Endodermal cell (in vitro differentiated cells): ENCODE results near the gene PPDPF. TPM values are rescaled to one million over a fixed set of nuclear protein-coding genes. Genes with fewer than 3 reads are reported as not detected.

Experiments used
- DNase-seq: peaks from one replicate; pipeline ENCODE4 v3.0.0-alpha.2; 2017
- H3K27ac ChIP-seq: 2 replicates; pipeline ENCODE4 v1.5.1; 2013; ENCODE audit warnings: mild to moderate bottlenecking, low read depth, low read length, moderate library complexity
- H3K27me3 ChIP-seq: 2 replicates; pipeline ENCODE4 v1.6.1; 2013; ENCODE audit warnings: mild to moderate bottlenecking, low read length, moderate library complexity; ENCODE audit not compliant: insufficient read depth, control insufficient read depth, poor library complexity, severe bottlenecking
- H3K36me3 ChIP-seq: 2 replicates; pipeline ENCODE4 v1.7.0; 2013; ENCODE audit warnings: mild to moderate bottlenecking, low read length, moderate library complexity; ENCODE audit not compliant: control insufficient read depth, insufficient read depth
- H3K4me1 ChIP-seq: one replicate; pipeline ENCODE4 v1.7.0; 2013; ENCODE audit warnings: low read length; ENCODE audit not compliant: control insufficient read depth, insufficient read depth
- H3K4me3 ChIP-seq: 2 replicates; pipeline ENCODE4 v1.5.1; 2013; ENCODE audit warnings: mild to moderate bottlenecking, low read length, moderate library complexity
- H3K9ac ChIP-seq: 2 replicates; pipeline ENCODE4 v1.6.1; 2013; ENCODE audit warnings: mild to moderate bottlenecking, low read length, moderate library complexity; ENCODE audit not compliant: poor library complexity, severe bottlenecking; ENCODE audit errors: extremely low read depth
- H3K9me3 ChIP-seq: 2 replicates; pipeline ENCODE4 v1.6.1; 2013; ENCODE audit warnings: mild to moderate bottlenecking, low read length, moderate library complexity; ENCODE audit not compliant: control insufficient read depth
- H3K27ac Mint-ChIP-seq: 2 replicates; pipeline ENCODE4 v1.8.0; 2020; ENCODE audit warnings: mixed read lengths
- H3K27me3 Mint-ChIP-seq: 2 replicates; pipeline ENCODE4 v1.8.0; 2021; ENCODE audit warnings: mild to moderate bottlenecking, mixed read lengths; ENCODE audit not compliant: insufficient read depth
- H3K36me3 Mint-ChIP-seq: 2 replicates; pipeline ENCODE4 v1.8.0; 2020; ENCODE audit warnings: low read depth, mixed read lengths
- H3K4me1 Mint-ChIP-seq: 2 replicates; pipeline ENCODE4 v1.8.0; 2020; ENCODE audit warnings: mixed read lengths
- H3K4me3 Mint-ChIP-seq: 2 replicates; pipeline ENCODE4 v1.8.0; 2020; ENCODE audit warnings: mild to moderate bottlenecking, moderate library complexity, mixed read lengths
- H3K9me3 Mint-ChIP-seq: 2 replicates; pipeline ENCODE4 v1.8.0; 2020; ENCODE audit warnings: mild to moderate bottlenecking, mixed read lengths
- CTCF ChIP-seq: fragments of 200-600 bp; sonication (generic); conservative IDR thresholded peaks from 2 replicates; pipeline ENCODE4 v1.5.0; 2021; ENCODE audit warnings: antibody characterized with exemption, mild to moderate bottlenecking
- WGBS, 2 experiments: methylation state at CpG; one replicate each; pipeline versions ENCODE4 v1.1.5 to v1.1.7; 2013; ENCODE audit warnings: missing lambda C conversion rate in 2 of 2, mixed read lengths in 1 of 2; ENCODE audit not compliant: insufficient coverage in 1 of 2, insufficient read length in 1 of 2; 5-methylcytosine and 5-hydroxymethylcytosine counted together
- total RNA-seq, 2 donors: library from RNA; stranded (reverse); fragmentation: NEBNext Ultra II Directional in 1 of 2; extraction: Animal tissue kit (Norgen Biotek cat#: 25700) in 1 of 2; gene quantifications; 2 replicates in 1 of 2; 3 replicates in 1 of 2; pipeline ENCODE4 v1.2.1, GENCODE V29; 2021

Gene PPDPF
- total RNA-seq, 2 donors from 2014 or later, result 247 to 296 TPM

GRCh38 chr20:63548542-63548941 is 28.0 kb downstream of the PPDPF start:
- no peaks in the 10 kb centered on the region for H3K27me3 Mint-ChIP-seq

GRCh38 chr20:63549019-63549418 is 28.5 kb downstream of the PPDPF start:
- DNase-seq, result no peak
- no peak overlapping the region for H3K27ac Mint-ChIP-seq
- Histone ChIP-seq H3K9ac (no peak overlapping the region), H3K4me1 (no peaks in the 10 kb centered on the region), H3K36me3 (no peaks in the 10 kb centered on the region), H3K9me3 (no peaks in the 10 kb centered on the region), H3K27ac (no peak overlapping the region), H3K4me3 (no peak overlapping the region), H3K27me3 (no peaks in the 10 kb centered on the region)
- H3K4me1 Mint-ChIP-seq, result peaks cover 7% of the 10 kb centered on the region
- no peaks in the 10 kb centered on the region for H3K36me3 Mint-ChIP-seq
- 45 to 71% methylated on average over 4 to 8 of the region's 25 CpGs for WGBS, 2 experiments
- no peak overlapping the region for H3K4me3 Mint-ChIP-seq
- no peak for TF ChIP-seq CTCF
- no peaks in the 10 kb centered on the region for H3K9me3 Mint-ChIP-seq
- H3K27me3 Mint-ChIP-seq, result no peaks in the 10 kb centered on the region

More at GRCh38 chr20:63548542-63548941, 28.0 kb downstream of the PPDPF start:
- Mint-ChIP-seq H3K9me3 (no peaks in the 10 kb centered on the region), H3K36me3 (no peaks in the 10 kb centered on the region), H3K4me1 (peaks cover 7% of the 10 kb centered on the region), H3K4me3 (no peak overlapping the region), H3K27ac (no peak overlapping the region)
- DNase-seq, result no peak
- Histone ChIP-seq H3K27ac (no peak overlapping the region), H3K36me3 (no peaks in the 10 kb centered on the region), H3K9ac (no peak overlapping the region), H3K4me1 (no peaks in the 10 kb centered on the region), H3K9me3 (no peaks in the 10 kb centered on the region), H3K4me3 (no peak overlapping the region), H3K27me3 (no peaks in the 10 kb centered on the region)
- no peak for TF ChIP-seq CTCF
- 74 to 82% methylated on average over 3 to 10 of the region's 11 CpGs for WGBS, 2 experiments

GRCh38 chr20:63549679-63550282 is 29.2 kb downstream of the PPDPF start:
- Mint-ChIP-seq H3K9me3 (no peaks in the 10 kb centered on the region), H3K27ac (no peak overlapping the region), H3K4me1 (peaks cover 7% of the 10 kb centered on the region), H3K4me3 (no peak overlapping the region), H3K36me3 (no peaks in the 10 kb centered on the region), H3K27me3 (no peaks in the 10 kb centered on the region)
- Histone ChIP-seq H3K27me3 (no peaks in the 10 kb centered on the region), H3K4me1 (no peaks in the 10 kb centered on the region), H3K36me3 (no peaks in the 10 kb centered on the region), H3K9ac (no peak overlapping the region), H3K9me3 (no peaks in the 10 kb centered on the region), H3K4me3 (no peak overlapping the region), H3K27ac (no peak overlapping the region)
- no peak for DNase-seq
- no peak for TF ChIP-seq CTCF
- WGBS, 2 experiments, result 89 to 97% methylated on average over 6 to 18 of the region's 18 CpGs
